Measurements from ENCODE around the gene ZNRF3. TPM values are rescaled to one million over a fixed set of nuclear protein-coding genes. Genes with fewer than 3 reads are reported as not detected.

ZNRF3 gene
- total RNA-seq, 6 experiments from 2014 or later, result 5.8 to 9.2 (median 6.9) TPM

GRCh38 chr22:29014773-29015172 is 131.4 kb downstream of the ZNRF3 start:
- H3K27me3 ChIP-seq, result no peaks in the 10 kb centered on the region
- H3K27ac ChIP-seq, result peak overlapping the region in 1 of 3 donors; percentile 76
- ATAC-seq, result no peak
- H3K4me3 ChIP-seq, result no peak overlapping the region
- H3K4me1 ChIP-seq, result peaks cover 0 to 51% (median 13%) of the 10 kb centered on the region in 4 donors
- 92% methylated on average over 2 of the region's 4 CpGs for whole genome bisulfite sequencing (ENCODE audit: insufficient coverage, low coverage, low lambda C conversion rate, missing lambda C conversion rate)
- intact Hi-C loops (cut with DNase I), result no loop called here
- no peaks in the 10 kb centered on the region for H3K9me3 ChIP-seq
- no peak for DNase-seq
- TF ChIP-seq POLR2A (IDR thresholded peaks at IDR 0.05), result no peak
- TF ChIP-seq CTCF (IDR thresholded peaks at IDR 0.05), result no peak
- H3K36me3 ChIP-seq, result no peaks in the 10 kb centered on the region

- TF ChIP-seq CTCF (IDR thresholded peaks at IDR 0.05) (no peak), POLR2A (IDR thresholded peaks at IDR 0.05) (no peak)
- Histone ChIP-seq H3K4me3 (no peak overlapping the region), H3K36me3 (no peaks in the 10 kb centered on the region), H3K4me1 (peaks cover 0 to 56% (median 13%) of the 10 kb centered on the region in 4 donors), H3K27me3 (no peaks in the 10 kb centered on the region), H3K27ac (peak overlapping the region; percentile 14 to 76 (median 62)), H3K9me3 (no peaks in the 10 kb centered on the region)
- ATAC-seq (peak; percentile 74 to 80 (median 77)), DNase-seq (peak in 1 of 3 donors; percentile 65)
- 38% methylated on average over 3 of the region's 3 CpGs for WGBS (ENCODE audit: insufficient coverage, low coverage, low lambda C conversion rate, missing lambda C conversion rate)
- intact Hi-C loops (cut with DNase I), result no loop called here
Measured at GRCh38 chr22:29016067-29016938, 132.9 kb downstream of the ZNRF3 start.

GRCh38 chr22:29018293-29019189 is 135.2 kb downstream of the ZNRF3 start:
- WGBS (ENCODE audit: insufficient coverage, low coverage, low lambda C conversion rate, missing lambda C conversion rate), result 84% methylated on average over 4 of the region's 4 CpGs
- peak in 3 of 4 donors; percentile 12 to 37 (median 19) for ATAC-seq
- Histone ChIP-seq H3K36me3 (no peaks in the 10 kb centered on the region), H3K4me1 (peaks cover under 1 to 75% (median 19%) of the 10 kb centered on the region in 4 donors), H3K4me3 (no peak overlapping the region), H3K27ac (peak overlapping the region in 2 of 3 donors; percentile 17 to 76), H3K9me3 (no peaks in the 10 kb centered on the region), H3K27me3 (no peaks in the 10 kb centered on the region)
- TF ChIP-seq CTCF (IDR thresholded peaks at IDR 0.05), result no peak
- TF ChIP-seq POLR2A (IDR thresholded peaks at IDR 0.05), result no peak
- no peak for DNase-seq
- intact Hi-C loops (cut with DNase I), result no loop called here

GRCh38 chr22:29022101-29022817 is 138.9 kb downstream of the ZNRF3 start:
- intact Hi-C loops (cut with DNase I), result no loop called here
- no peaks in the 10 kb centered on the region for H3K27me3 ChIP-seq
- no peaks in the 10 kb centered on the region for H3K9me3 ChIP-seq
- peak; percentile 32 for TF ChIP-seq POLR2A (IDR thresholded peaks at IDR 0.05)
- TF ChIP-seq CTCF (IDR thresholded peaks at IDR 0.05), result no peak
- peak overlapping the region in 2 of 3 donors; percentile 9 to 32 for H3K4me3 ChIP-seq
- peaks cover 2 to 58% (median 21%) of the 10 kb centered on the region in 4 donors for H3K4me1 ChIP-seq
- peak overlapping the region; percentile 9 to 78 (median 76) for H3K27ac ChIP-seq
- 23% methylated on average over 6 of the region's 6 CpGs for WGBS (ENCODE audit: insufficient coverage, low coverage, low lambda C conversion rate, missing lambda C conversion rate)
- DNase-seq (no peak), ATAC-seq (peak; percentile 74 to 78 (median 76))
- H3K36me3 ChIP-seq, result no peaks in the 10 kb centered on the region
